Thyroid gland (tissue), 4 donors: ENCODE measurements around the gene GPR137B. TPM values are rescaled to one million over a fixed set of nuclear protein-coding genes. Genes with fewer than 3 reads are reported as not detected.
"Not testable (repeated sequence)": the region's sequence is repeated elsewhere in the genome, so short reads cannot be mapped to it uniquely, and the experiment has no call there.

Experiments used
- DNase-seq, 2 donors: peaks; one replicate each; pipeline ENCODE4 v3.0.0-alpha.2; 2019
- H3K27ac ChIP-seq, 3 donors: fragments of 200-600 bp; sonication (generic); 1 replicate in 2 of 3; 2 replicates in 1 of 3; pipeline ENCODE4 v1.5.1; 2016 to 2019; ENCODE audit warnings: mild to moderate bottlenecking in 1 of 3, moderate library complexity in 1 of 3
- H3K27me3 ChIP-seq: fragments of 200-600 bp; sonication (generic); one replicate; pipeline ENCODE4 v1.5.1; 2019
- H3K36me3 ChIP-seq, 2 donors: fragments of 200-600 bp; sonication (generic); one replicate each; pipeline ENCODE4 v1.5.1; 2016 to 2019
- H3K4me1 ChIP-seq, 2 donors: fragments of 200-600 bp; sonication (generic); one replicate each; pipeline ENCODE4 v1.5.1; 2017 to 2019
- H3K4me3 ChIP-seq, 3 donors: fragments of 200-600 bp; sonication (generic); replicated peaks in 1 of 3; 1 replicate in 2 of 3; 2 replicates in 1 of 3; pipeline ENCODE4 v1.5.1; 2016; ENCODE audit warnings: mild to moderate bottlenecking in 1 of 3
- H3K9me3 ChIP-seq: fragments of 200-600 bp; sonication (generic); one replicate; pipeline ENCODE4 v1.5.1; 2017
- CTCF ChIP-seq, 6 experiments: fragments of 200-600 bp in 3 of 6; fragments of 450-650 bp in 3 of 6; sonication (generic) in 3 of 6; IDR thresholded peaks; one replicate each; pipeline ENCODE4 v1.5.1; 2016 to 2019; ENCODE audit warnings: antibody characterized with exemption in 6 of 6, mild to moderate bottlenecking in 2 of 6, inconsistent platforms in 1 of 6, moderate library complexity in 1 of 6
- POLR2A ChIP-seq, 2 donors: fragments of 450-650 bp; IDR thresholded peaks; one replicate each; pipeline ENCODE4 v1.6.1; 2017; ENCODE audit warnings: antibody characterized with exemption in 2 of 2, mild to moderate bottlenecking in 2 of 2, moderate library complexity in 1 of 2
- WGBS, 2 donors: methylation state at CpG; one replicate each; pipeline ENCODE4 v1.1.5; 2017; 5-methylcytosine and 5-hydroxymethylcytosine counted together
- intact Hi-C: fragments of 100-400 bp; cut with DNase I; formaldehyde crosslinking; loops from one replicate; pipeline ENCODE4 v1.15.1; 2023
- total RNA-seq, 4 donors: library from RNA; depleted of rRNA; stranded (reverse); fragments of >200 nt; gene quantifications; one replicate each; pipeline ENCODE4 v1.2.3, GENCODE V29; 2016

GPR137B gene, protein sequence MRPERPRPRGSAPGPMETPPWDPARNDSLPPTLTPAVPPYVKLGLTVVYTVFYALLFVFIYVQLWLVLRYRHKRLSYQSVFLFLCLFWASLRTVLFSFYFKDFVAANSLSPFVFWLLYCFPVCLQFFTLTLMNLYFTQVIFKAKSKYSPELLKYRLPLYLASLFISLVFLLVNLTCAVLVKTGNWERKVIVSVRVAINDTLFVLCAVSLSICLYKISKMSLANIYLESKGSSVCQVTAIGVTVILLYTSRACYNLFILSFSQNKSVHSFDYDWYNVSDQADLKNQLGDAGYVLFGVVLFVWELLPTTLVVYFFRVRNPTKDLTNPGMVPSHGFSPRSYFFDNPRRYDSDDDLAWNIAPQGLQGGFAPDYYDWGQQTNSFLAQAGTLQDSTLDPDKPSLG
- total RNA-seq, result 10 to 100 TPM; 15.1 to 30.0 (median 15.6) TPM

DNA sequence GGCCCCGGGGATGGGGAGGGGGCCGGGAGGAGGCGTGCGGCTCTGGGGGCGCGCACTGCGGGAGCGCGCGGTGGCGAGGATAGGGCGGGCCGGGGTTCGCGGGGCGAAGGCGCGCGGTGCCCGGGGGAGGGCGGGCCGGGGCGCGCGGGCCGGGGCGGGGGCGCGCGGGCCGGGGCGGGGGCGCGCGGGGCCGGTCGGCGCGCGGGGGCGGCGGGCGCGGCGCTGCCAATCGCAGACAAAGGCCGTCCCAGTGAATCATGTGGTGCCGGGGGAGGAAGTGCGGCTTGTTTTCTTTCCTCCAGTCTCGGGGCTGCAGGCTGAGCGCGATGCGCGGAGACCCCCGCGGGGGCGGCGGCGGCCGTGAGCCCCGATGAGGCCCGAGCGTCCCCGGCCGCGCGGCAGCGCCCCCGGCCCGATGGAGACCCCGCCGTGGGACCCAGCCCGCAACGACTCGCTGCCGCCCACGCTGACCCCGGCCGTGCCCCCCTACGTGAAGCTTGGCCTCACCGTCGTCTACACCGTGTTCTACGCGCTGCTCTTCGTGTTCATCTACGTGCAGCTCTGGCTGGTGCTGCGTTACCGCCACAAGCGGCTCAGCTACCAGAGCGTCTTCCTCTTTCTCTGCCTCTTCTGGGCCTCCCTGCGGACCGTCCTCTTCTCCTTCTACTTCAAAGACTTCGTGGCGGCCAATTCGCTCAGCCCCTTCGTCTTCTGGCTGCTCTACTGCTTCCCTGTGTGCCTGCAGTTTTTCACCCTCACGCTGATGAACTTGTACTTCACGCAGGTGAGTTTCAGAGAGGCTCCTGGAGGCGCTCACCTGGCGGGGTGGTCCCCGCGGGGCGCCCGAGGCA lies at the start of gene GPR137B:
TSS of gene GPR137B (plus strand) at position 287 of the 851 bp plus-strand sequence. CDS start at position 371, 84 bp downstream.
- WGBS, 2 donors, result 1 to 2% methylated on average over 32 to 50 of the region's 105 CpGs
- H3K4me1 ChIP-seq, result peaks cover 24 to 25% of the 10 kb centered on the region in 2 donors
- peak; percentile 52 to 57 for DNase-seq
- no peak for TF ChIP-seq CTCF (IDR thresholded peaks at IDR 0.05)
- peak in 1 of 2 donors; percentile 45 for TF ChIP-seq POLR2A (IDR thresholded peaks at IDR 0.05)
- H3K27ac ChIP-seq, result peak within 1 kb of the TSS in 1 of 3 donors; percentile 40
- no peaks in the 10 kb centered on the region for H3K36me3 ChIP-seq
- H3K4me3 ChIP-seq, result peak within 1 kb of the TSS; percentile 37 to 45 (median 40)
- intact Hi-C loops, result no loop called here
- H3K27me3 ChIP-seq, result no peaks in the 10 kb centered on the region
- no peaks in the 10 kb centered on the region for H3K9me3 ChIP-seq

- H3K27ac ChIP-seq, result no peak overlapping the region
- no peak overlapping the region for H3K4me3 ChIP-seq
- H3K9me3 ChIP-seq, result no peaks in the 10 kb centered on the region
- TF ChIP-seq POLR2A (IDR thresholded peaks at IDR 0.05), result no peak
- DNase-seq, result no peak
- intact Hi-C loops, result no loop called here
- H3K36me3 ChIP-seq, result no peaks in the 10 kb centered on the region
- H3K4me1 ChIP-seq, result no peaks in the 10 kb centered on the region
- 75% methylated on average over 5 of the region's 5 CpGs for WGBS, 2 donors
- H3K27me3 ChIP-seq, result no peaks in the 10 kb centered on the region
Measured at GRCh38 chr1:236092899-236093298, 49.4 kb upstream of the GPR137B start.

- no peak for TF ChIP-seq POLR2A (IDR thresholded peaks at IDR 0.05)
- TF ChIP-seq CTCF (IDR thresholded peaks at IDR 0.05), result no peak
- Histone ChIP-seq H3K27ac (no peak overlapping the region), H3K27me3 (no peaks in the 10 kb centered on the region), H3K4me3 (no peak overlapping the region), H3K9me3 (no peaks in the 10 kb centered on the region), H3K4me1 (no peaks in the 10 kb centered on the region), H3K36me3 (no peaks in the 10 kb centered on the region)
- 89 to 91% methylated on average over 3 of the region's 3 CpGs for WGBS, 2 donors
- no peak for DNase-seq
- intact Hi-C loops, result no loop called here
Measured at GRCh38 chr1:236095705-236096520, 46.4 kb upstream of the GPR137B start.

DNA sequence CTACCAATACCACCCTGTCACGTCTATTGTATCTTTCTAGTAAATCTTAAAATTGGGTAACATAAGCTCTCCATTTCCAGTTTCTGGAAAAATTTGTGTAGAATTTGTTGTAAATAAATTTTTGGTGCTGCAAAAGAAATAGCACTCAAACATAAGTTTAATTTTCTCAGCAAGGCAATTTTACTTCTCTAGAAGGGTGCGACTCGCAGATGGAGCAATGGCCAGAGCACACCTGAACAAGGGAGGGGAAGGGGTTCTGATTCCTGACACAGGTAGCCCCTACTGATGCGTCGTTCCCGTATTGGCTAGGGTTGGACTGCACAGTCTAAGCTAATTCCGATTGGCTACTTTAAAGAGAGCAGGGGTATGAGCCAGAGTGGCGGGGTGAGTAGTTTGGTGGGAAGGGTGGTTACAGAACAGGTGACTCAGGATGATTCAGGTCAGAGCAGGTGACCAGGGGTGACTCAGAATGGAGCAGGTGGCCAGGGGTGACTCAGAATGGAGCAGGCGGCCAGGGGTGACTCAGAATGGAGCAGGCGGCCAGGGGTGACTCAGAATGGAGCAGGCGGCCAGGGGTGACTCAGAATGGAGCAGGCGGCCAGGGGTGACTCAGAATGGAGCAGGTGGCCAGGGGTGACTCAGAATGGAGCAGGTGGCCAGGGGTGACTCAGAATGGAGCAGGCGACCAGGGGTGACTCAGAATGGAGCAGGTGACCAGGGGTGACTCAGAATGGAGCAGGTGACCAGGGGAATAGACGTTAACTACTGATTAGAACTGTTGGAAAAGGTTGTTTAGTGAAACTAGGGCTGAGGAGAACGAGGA lies 45.5 kb upstream of the GPR137B start:
- DNase-seq, result peak; percentile 90 to 95
- intact Hi-C loops, H3K27ac ChIP-seq, H3K4me3 ChIP-seq, H3K36me3 ChIP-seq, H3K9me3 ChIP-seq, H3K27me3 ChIP-seq, H3K4me1 ChIP-seq: not testable (repeated sequence)
- WGBS, 2 donors, result 72 to 73% methylated on average over 15 of the region's 15 CpGs

- Histone ChIP-seq H3K27me3 (no peaks in the 10 kb centered on the region), H3K4me1 (no peaks in the 10 kb centered on the region), H3K4me3 (no peak overlapping the region), H3K27ac (no peak overlapping the region), H3K36me3 (no peaks in the 10 kb centered on the region), H3K9me3 (no peaks in the 10 kb centered on the region)
- WGBS, 2 donors, result 73 to 74% methylated on average over 1 of the region's 1 CpG
- no peak for DNase-seq
- no peak for TF ChIP-seq POLR2A (IDR thresholded peaks at IDR 0.05)
- TF ChIP-seq CTCF (IDR thresholded peaks at IDR 0.05), result no peak
- intact Hi-C loops, result no loop called here
Measured at GRCh38 chr1:236098267-236098666, 44.1 kb upstream of the GPR137B start.
